Liver (tissue), 2 donors: ENCODE results near the gene KRTAP4-12.
"Not testable (repeated sequence)": the region's sequence is repeated elsewhere in the genome, so short reads cannot be mapped to it uniquely, and the experiment has no call there.

Experiments
- CTCF ChIP-seq: fragments of 150-350 bp; IDR thresholded peaks from 2 replicates; pipeline ENCODE4 v1.5.1; 2017; ENCODE audit warnings: improper control_type of control experiment, low read depth, low read length; ENCODE audit not compliant: missing input control
- TF ChIP-seq, protein P1 (sequence below): IDR thresholded peaks from 2 replicates; pipeline ENCODE4 v1.6.1; 2016; ENCODE audit warnings: antibody characterized with exemption
- donor health status: healthy.

- TF ChIP-seq CTCF = not testable (repeated sequence)
- TF ChIP-seq, protein P1, sequence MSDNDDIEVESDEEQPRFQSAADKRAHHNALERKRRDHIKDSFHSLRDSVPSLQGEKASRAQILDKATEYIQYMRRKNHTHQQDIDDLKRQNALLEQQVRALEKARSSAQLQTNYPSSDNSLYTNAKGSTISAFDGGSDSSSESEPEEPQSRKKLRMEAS = not testable (repeated sequence)
Measured at GRCh38 chr17:41108728-41109386, 15.1 kb downstream of the KRTAP4-12 start.
